Thyroid gland (tissue), 4 donors: ENCODE data around the gene NEMF. TPM values are rescaled to one million over a fixed set of nuclear protein-coding genes. Genes with fewer than 3 reads are reported as not detected.

Experiments used
- DNase-seq, 2 donors: peaks; one replicate each; pipeline ENCODE4 v3.0.0-alpha.2; 2019
- H3K27ac ChIP-seq, 3 donors: fragments of 200-600 bp; sonication (generic); 1 replicate in 2 of 3; 2 replicates in 1 of 3; pipeline ENCODE4 v1.5.1; 2016 to 2019; ENCODE audit warnings: mild to moderate bottlenecking in 1 of 3, moderate library complexity in 1 of 3
- H3K27me3 ChIP-seq: fragments of 200-600 bp; sonication (generic); one replicate; pipeline ENCODE4 v1.5.1; 2019
- H3K36me3 ChIP-seq, 2 donors: fragments of 200-600 bp; sonication (generic); one replicate each; pipeline ENCODE4 v1.5.1; 2016 to 2019
- H3K4me1 ChIP-seq, 2 donors: fragments of 200-600 bp; sonication (generic); one replicate each; pipeline ENCODE4 v1.5.1; 2017 to 2019
- H3K4me3 ChIP-seq, 3 donors: fragments of 200-600 bp; sonication (generic); replicated peaks in 1 of 3; 1 replicate in 2 of 3; 2 replicates in 1 of 3; pipeline ENCODE4 v1.5.1; 2016; ENCODE audit warnings: mild to moderate bottlenecking in 1 of 3
- H3K9me3 ChIP-seq: fragments of 200-600 bp; sonication (generic); one replicate; pipeline ENCODE4 v1.5.1; 2017
- CTCF ChIP-seq, 6 experiments: fragments of 200-600 bp in 3 of 6; fragments of 450-650 bp in 3 of 6; sonication (generic) in 3 of 6; IDR thresholded peaks; one replicate each; pipeline ENCODE4 v1.5.1; 2016 to 2019; ENCODE audit warnings: antibody characterized with exemption in 6 of 6, mild to moderate bottlenecking in 2 of 6, inconsistent platforms in 1 of 6, moderate library complexity in 1 of 6
- POLR2A ChIP-seq, 2 donors: fragments of 450-650 bp; IDR thresholded peaks; one replicate each; pipeline ENCODE4 v1.6.1; 2017; ENCODE audit warnings: antibody characterized with exemption in 2 of 2, mild to moderate bottlenecking in 2 of 2, moderate library complexity in 1 of 2
- WGBS, 2 donors: methylation state at CpG; one replicate each; pipeline ENCODE4 v1.1.5; 2017; 5-methylcytosine and 5-hydroxymethylcytosine counted together
- intact Hi-C: fragments of 100-400 bp; cut with DNase I; formaldehyde crosslinking; loops from one replicate; pipeline ENCODE4 v1.15.1; 2023
- total RNA-seq, 4 donors: library from RNA; depleted of rRNA; stranded (reverse); fragments of >200 nt; gene quantifications; one replicate each; pipeline ENCODE4 v1.2.3, GENCODE V29; 2016

Gene NEMF
- total RNA-seq, 4 donors from 2014 or later = 93.9 to 170 (median 118) TPM

DNA sequence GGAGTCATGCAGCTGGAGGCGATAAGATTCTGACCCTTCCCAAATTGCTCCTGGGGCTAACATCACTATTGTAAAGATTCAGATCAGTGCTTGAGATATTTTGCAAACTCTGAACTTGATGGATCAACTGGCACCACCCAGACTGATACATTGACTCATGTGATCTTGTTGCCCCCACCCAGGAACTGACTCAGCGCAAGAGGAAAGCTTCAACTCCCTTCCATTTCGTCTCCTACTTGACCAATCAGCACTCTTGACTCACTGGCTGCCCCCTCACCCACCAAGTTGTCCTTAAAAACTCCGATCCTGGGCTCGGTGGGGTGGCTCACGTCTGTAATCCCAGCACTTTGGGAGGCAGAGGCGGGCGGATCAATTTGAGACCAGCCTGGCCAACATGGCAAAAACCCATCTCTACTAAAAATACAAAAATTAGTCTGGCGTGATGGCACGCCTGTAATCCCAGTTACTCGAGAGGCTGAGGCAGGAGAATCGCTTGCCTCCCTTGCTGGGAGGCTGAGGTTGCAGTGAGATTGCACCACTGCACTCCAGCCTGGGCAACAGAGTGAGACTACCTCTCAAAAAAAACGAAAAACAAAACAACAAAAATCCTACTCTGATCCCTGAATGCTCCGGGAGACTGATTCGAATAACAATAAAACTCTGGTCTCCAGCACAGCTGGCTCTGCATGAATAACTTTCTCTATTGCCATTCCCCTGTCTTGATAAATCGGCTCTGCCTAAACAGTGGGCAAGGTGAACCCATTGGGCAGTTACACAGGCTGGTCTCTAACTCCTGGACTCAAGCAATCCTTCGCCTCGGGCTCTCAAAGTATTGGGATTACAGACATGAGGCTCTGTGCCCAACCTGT lies 30.5 kb upstream of the NEMF start:
- WGBS, 2 donors = 86 to 92% methylated on average over 18 of the region's 18 CpGs
- intact Hi-C loops = no loop called here

GRCh38 chr14:49881350-49882001 lies 28.9 kb upstream of the NEMF start:
- H3K36me3 ChIP-seq = no peaks in the 10 kb centered on the region
- H3K9me3 ChIP-seq = no peaks in the 10 kb centered on the region
- no peak overlapping the region for H3K27ac ChIP-seq
- no peaks in the 10 kb centered on the region for H3K27me3 ChIP-seq
- no peak for DNase-seq
- 90 to 94% methylated on average over 4 of the region's 4 CpGs for WGBS, 2 donors
- intact Hi-C loops = no loop called here
- no peak overlapping the region for H3K4me3 ChIP-seq
- no peaks in the 10 kb centered on the region for H3K4me1 ChIP-seq
- TF ChIP-seq POLR2A (IDR thresholded peaks at IDR 0.05) (no peak), CTCF (IDR thresholded peaks at IDR 0.05) (no peak)

More for the DNA sequence above, 30.5 kb upstream of the NEMF start:
- no peaks in the 10 kb centered on the region for H3K27me3 ChIP-seq
- H3K4me3 ChIP-seq = no peak overlapping the region
- DNase-seq = no peak
- no peak overlapping the region for H3K27ac ChIP-seq
- no peaks in the 10 kb centered on the region for H3K4me1 ChIP-seq
- H3K9me3 ChIP-seq = no peaks in the 10 kb centered on the region
- no peaks in the 10 kb centered on the region for H3K36me3 ChIP-seq
- TF ChIP-seq POLR2A (IDR thresholded peaks at IDR 0.05) = no peak
- TF ChIP-seq CTCF (IDR thresholded peaks at IDR 0.05) = no peak

- H3K27ac ChIP-seq = no peak overlapping the region
- no peaks in the 10 kb centered on the region for H3K36me3 ChIP-seq
- TF ChIP-seq POLR2A (IDR thresholded peaks at IDR 0.05) = no peak
- TF ChIP-seq CTCF (IDR thresholded peaks at IDR 0.05) = no peak
- WGBS, 2 donors = 62 to 69% methylated on average over 9 of the region's 9 CpGs
- no peaks in the 10 kb centered on the region for H3K9me3 ChIP-seq
- no peak for DNase-seq
- no peaks in the 10 kb centered on the region for H3K27me3 ChIP-seq
- H3K4me1 ChIP-seq = no peaks in the 10 kb centered on the region
- intact Hi-C loops = no loop called here
- H3K4me3 ChIP-seq = no peak overlapping the region
These were observed 27.9 kb upstream of the NEMF start for GRCh38 chr14:49880267-49881064.

- DNase-seq = peak; percentile 24 to 41
- Histone ChIP-seq H3K4me1 (no peaks in the 10 kb centered on the region), H3K36me3 (no peaks in the 10 kb centered on the region), H3K4me3 (no peak overlapping the region), H3K27me3 (no peaks in the 10 kb centered on the region), H3K27ac (no peak overlapping the region), H3K9me3 (no peaks in the 10 kb centered on the region)
- intact Hi-C loops = loop anchor here (5.0 kb wide), 1 partner anchor 228 kb away; no protein-coding TSS in a partner anchor
- peak; percentile 31 to 68 (median 54) for TF ChIP-seq CTCF (IDR thresholded peaks at IDR 0.05)
- TF ChIP-seq POLR2A (IDR thresholded peaks at IDR 0.05) = no peak
- 67 to 71% methylated on average over 8 of the region's 8 CpGs for WGBS, 2 donors
These were observed 27.1 kb upstream of the NEMF start for GRCh38 chr14:49879646-49880204.
